M059J (cell line): Measurements from ENCODE around the gene EDA. TPM values are rescaled to one million over a fixed set of nuclear protein-coding genes. Genes with fewer than 3 reads are reported as not detected.
"Not testable (repeated sequence)": the region's sequence is repeated elsewhere in the genome, so short reads cannot be mapped to it uniquely, and the experiment has no call there.

Experiments
- DNase-seq: peaks from one replicate; pipeline ENCODE4 v3.0.0-alpha.2; 2012; ENCODE audit warnings: low read depth
- total RNA-seq: library from RNA; depleted of rRNA; stranded (reverse); fragments of >200 nt; shearing (Covaris generic); gene quantifications from 2 replicates; pipeline ENCODE4 v1.2.3, GENCODE V29; 2014

EDA gene
- total RNA-seq, 1 experiment from 2014 or later: 0.30 TPM

DNA sequence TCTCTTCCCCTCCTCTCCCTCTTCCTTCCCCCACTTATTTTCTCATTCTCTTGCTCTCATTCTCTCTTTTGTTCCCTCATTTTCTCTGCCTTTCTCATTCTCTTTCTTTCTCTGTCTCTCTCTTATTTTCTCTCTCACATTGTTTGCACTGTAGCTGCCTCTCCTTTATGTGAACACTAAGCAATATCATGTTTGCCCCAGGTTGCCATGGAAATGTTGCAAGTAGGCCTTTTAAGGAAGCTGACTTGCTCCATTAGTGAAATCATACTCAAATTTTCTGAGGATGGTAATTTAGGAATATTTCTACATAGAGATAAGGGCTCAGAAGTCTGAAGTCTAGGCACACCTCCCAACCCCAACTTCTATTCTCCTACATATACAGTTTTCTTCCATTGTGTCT lies 130.1 kb downstream of the EDA start:
- no peak for DNase-seq

- no peak for DNase-seq
Measured at GRCh38 chrX:69748055-69748454, 132.1 kb downstream of the EDA start.

DNA sequence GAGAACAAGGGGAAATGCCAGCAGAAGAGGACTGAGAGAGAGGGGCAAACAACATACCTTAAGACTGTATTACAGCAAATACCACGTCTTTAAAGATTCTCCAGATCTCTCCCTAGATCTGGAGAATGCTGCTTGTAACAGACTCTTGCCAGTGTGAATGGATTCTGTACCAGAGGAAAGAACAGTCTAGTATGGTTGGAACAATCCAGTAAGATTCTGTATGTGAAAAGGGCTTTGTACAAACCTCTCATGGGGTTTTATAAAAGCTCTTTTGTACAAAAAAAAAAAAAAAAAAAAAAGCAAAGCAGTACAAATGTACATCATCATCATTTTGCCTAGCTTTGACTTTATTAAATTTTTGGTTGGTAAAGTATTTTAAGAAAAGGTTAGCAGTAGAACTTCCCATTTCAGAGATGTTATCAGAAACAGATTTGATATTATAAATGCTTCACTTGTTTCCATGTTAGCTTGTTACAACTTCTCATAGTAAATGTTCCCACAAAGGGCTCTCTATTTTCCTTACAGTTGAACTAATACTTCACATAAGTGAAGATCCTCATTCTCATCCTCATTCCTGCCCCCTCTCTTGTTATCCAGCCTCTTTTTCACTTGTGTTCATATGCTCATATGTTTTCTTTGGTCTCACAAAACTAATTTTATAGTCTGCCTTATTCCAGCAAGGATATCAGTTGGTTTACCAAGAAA lies 144.2 kb downstream of the EDA start:
- no peak for DNase-seq

DNA sequence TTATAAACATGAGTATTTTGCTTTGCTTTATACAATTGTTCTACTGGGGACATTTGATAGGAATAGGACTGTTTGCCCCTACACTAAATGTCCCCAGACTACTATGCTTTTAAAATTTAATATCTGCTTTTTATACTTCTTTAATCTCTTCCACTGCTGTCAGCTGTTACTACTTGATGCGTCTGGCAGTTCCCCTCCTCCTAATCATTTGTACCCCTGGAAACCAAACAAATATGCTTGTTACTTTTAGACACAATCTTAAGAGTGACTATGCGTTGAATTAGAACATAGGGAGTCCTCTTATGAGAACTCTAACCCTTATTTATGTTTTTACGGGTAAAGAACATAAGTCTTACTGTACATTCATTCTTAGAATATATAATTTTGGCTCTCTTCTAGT lies 145.7 kb downstream of the EDA start:
- DNase-seq: no peak

- no peak for DNase-seq
Measured at GRCh38 chrX:69762340-69762739, 146.4 kb downstream of the EDA start.

GRCh38 chrX:69793260-69793935 lies 177.5 kb downstream of the EDA start:
- no peak for DNase-seq

DNA sequence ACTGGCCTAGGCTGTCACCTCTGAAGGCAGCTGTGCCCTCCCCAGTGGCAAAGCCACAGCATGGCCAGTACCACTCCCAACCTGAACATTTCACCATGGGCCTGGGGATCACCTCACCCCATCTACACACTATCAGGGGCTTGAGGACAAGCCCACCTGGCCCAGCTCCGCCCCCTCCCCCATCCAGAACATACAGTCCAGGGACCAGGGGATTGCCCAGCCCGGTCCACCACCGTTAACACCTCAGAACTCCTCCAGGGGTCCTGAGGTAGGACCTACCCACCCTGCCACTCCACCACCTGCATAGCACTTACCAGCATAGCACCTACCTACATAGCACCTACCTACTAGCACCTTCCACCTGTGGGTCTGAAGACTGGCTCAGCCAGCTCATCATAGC lies 179.8 kb downstream of the EDA start:
- no peak for DNase-seq

- DNase-seq: no peak
Measured at GRCh38 chrX:69807400-69807799, 191.5 kb downstream of the EDA start.

- DNase-seq: no peak
Measured at GRCh38 chrX:69808375-69808774, 192.5 kb downstream of the EDA start.

GRCh38 chrX:69813677-69814076 lies 197.8 kb downstream of the EDA start:
- no peak for DNase-seq

GRCh38 chrX:69815063-69815462 lies 199.2 kb downstream of the EDA start:
- no peak for DNase-seq

DNA sequence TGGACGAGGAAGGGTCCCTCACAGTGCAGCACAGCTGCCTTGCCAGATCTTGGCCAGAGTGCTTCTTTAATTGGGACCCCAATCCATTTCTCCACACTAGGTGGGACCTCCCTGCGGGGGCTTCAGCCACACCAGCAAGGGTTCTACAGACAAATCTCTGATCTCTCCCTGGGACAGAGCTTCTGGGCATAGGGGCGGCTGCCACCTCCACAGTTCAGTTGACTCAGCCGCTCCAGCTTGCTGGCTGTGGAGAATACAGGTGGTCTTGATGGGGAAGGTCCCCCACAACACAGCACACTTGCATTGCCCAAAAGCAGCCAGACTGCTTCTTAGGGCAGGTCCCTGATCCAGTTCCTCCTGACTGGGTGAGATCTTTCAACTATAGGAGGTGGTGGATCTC lies 199.6 kb downstream of the EDA start:
- DNase-seq: no peak

- no peak for DNase-seq
Measured at GRCh38 chrX:69844636-69845035, 228.7 kb downstream of the EDA start.

DNA sequence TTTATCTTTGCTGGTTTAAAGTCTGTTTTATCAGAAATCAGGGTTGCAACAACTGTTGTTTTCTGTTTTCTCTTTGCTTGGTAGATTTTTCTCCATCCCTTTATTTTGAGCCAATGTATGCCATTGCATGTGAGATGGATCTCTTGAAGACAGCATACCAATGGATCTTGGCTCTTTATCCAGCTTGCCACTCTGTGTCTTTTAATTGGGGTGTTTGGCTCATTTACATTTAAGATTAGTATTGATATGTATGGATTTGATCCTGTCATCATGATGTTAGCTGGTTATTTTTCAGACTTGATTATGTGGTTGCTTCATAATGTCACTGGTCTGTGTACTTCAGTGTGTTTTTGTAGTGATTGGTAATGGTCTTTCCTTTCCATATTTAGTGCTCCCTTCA lies 244.1 kb downstream of the EDA start:
- DNase-seq: not testable (repeated sequence)

- DNase-seq: no peak
Measured at GRCh38 chrX:69876221-69876620, 260.3 kb downstream of the EDA start.

GRCh38 chrX:69884210-69884609 lies 268.3 kb downstream of the EDA start:
- DNase-seq: no peak

GRCh38 chrX:69896046-69896445 lies 280.1 kb downstream of the EDA start:
- no peak for DNase-seq

- no peak for DNase-seq
Measured at GRCh38 chrX:69900491-69900890, 284.6 kb downstream of the EDA start.

GRCh38 chrX:69906447-69906846 lies 290.5 kb downstream of the EDA start:
- DNase-seq: no peak

- DNase-seq: no peak
Measured at GRCh38 chrX:69914781-69915180, 298.9 kb downstream of the EDA start.

DNA sequence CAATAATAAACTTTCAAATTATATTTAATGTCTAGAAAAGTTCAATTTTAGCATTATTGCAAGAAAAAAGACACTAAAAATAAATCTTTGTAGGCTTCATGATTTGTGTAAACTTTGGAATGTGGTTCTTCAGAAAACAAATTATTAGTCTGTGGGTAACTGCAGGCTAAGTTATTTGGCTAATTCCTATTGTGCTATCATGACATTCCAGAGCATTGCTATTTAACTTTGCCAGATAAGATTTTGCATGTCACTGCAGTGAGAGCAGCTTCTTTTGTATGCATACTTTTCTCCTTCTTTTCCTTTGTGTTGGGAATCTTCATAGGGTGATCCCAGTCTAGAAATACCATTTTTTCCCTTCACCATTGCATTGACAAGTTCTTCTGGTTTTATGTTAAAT lies 303.8 kb downstream of the EDA start:
- DNase-seq: no peak

DNA sequence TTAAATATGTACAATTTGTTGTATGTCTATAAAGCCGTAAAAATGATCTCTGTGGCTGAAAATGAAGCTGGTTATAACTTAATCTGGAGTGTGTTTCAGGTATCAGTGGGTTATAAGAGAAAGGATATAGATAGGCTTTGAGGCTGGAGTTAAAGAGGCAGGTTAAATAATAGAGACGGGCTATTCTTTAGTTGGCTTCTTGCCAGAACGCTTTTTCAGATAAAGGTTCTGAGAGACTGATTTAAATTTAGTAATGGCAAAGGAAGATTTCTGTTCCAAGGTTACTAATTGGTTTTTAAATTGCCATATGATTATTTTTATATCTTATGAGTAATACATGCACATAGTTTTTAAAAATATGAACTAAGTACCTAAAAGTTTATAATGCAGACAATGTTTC lies 316.4 kb downstream of the EDA start:
- DNase-seq: no peak

- DNase-seq: no peak
Measured at GRCh38 chrX:69948276-69948797, 332.4 kb downstream of the EDA start.
